GM12874 (cell line): ENCODE measurements around the gene NUDT15.

Source experiments
- CTCF ChIP-seq: IDR thresholded peaks from 2 replicates; pipeline ENCODE4 v1.5.1; 2011; ENCODE audit warnings: low read depth, mild to moderate bottlenecking, control low read depth, low read length, moderate library complexity; ENCODE audit not compliant: insufficient read depth

NUDT15 gene

GRCh38 chr13:48037346-48038173 lies at the start of gene NUDT15:
TSS of gene NUDT15 (plus strand) at chr13:48037726. CDS start at chr13:48037747, 21 bp downstream.
- TF ChIP-seq CTCF = peak; percentile 100

- TF ChIP-seq CTCF = no peak
Measured at GRCh38 chr13:47990427-47990826, 47.1 kb upstream of the NUDT15 start.

GRCh38 chr13:47990920-47991466 lies 46.5 kb upstream of the NUDT15 start:
- no peak for TF ChIP-seq CTCF

- no peak for TF ChIP-seq CTCF
Measured at GRCh38 chr13:47991859-47992258, 45.7 kb upstream of the NUDT15 start.

GRCh38 chr13:47997384-47997783 lies 40.1 kb upstream of the NUDT15 start:
- TF ChIP-seq CTCF = no peak

- TF ChIP-seq CTCF = no peak
Measured at GRCh38 chr13:47999973-48000372, 37.6 kb upstream of the NUDT15 start.

GRCh38 chr13:48000559-48001113 lies 36.9 kb upstream of the NUDT15 start:
- no peak for TF ChIP-seq CTCF
